Left renal cortex interstitium (tissue), 4 donors: ENCODE measurements around the gene RTP2. TPM values are rescaled to one million over a fixed set of nuclear protein-coding genes. Genes with fewer than 3 reads are reported as not detected.

ENCODE experiments used
- DNase-seq, 4 donors: peaks; one replicate each; pipeline ENCODE4 v3.0.0-alpha.2; 2013; ENCODE audit warnings: low read depth in 4 of 4, low spot score in 2 of 4, missing footprints in 1 of 4
- polyA plus RNA-seq, 4 donors: library from polyadenylated mRNA; unstranded; fragments of 120-200 nt; gene quantifications; one replicate each; pipeline ENCODE4 v1.2.1, GENCODE V29; 2013; ENCODE audit not compliant: insufficient read length in 4 of 4

Gene RTP2
- polyA plus RNA-seq, 4 donors = not detected

GRCh38 chr3:187739094-187739560 is 36.8 kb upstream of the RTP2 start:
- DNase-seq = no peak

GRCh38 chr3:187738331-187739093 is 36.2 kb upstream of the RTP2 start:
- peak in 3 of 4 donors; percentile 91 to 94 (median 94) for DNase-seq

DNA sequence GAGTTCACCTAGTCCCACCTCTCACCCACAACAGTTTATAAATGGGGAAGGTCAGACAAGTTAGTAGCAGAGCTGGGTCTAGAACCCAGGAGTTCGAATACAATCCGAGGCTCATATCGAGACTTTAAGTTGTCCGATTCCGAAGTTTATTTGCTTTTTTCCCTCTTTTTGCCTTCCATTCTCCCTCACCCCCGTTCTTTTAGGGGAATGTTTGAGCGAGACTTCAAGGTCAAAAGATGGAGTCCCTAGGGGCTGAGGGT is 35.6 kb upstream of the RTP2 start:
- DNase-seq = no peak

- DNase-seq = no peak
Observed at GRCh38 chr3:187737368-187738070, 35.2 kb upstream of the RTP2 start.

- no peak for DNase-seq
Observed at GRCh38 chr3:187737006-187737367, 34.6 kb upstream of the RTP2 start.

DNA sequence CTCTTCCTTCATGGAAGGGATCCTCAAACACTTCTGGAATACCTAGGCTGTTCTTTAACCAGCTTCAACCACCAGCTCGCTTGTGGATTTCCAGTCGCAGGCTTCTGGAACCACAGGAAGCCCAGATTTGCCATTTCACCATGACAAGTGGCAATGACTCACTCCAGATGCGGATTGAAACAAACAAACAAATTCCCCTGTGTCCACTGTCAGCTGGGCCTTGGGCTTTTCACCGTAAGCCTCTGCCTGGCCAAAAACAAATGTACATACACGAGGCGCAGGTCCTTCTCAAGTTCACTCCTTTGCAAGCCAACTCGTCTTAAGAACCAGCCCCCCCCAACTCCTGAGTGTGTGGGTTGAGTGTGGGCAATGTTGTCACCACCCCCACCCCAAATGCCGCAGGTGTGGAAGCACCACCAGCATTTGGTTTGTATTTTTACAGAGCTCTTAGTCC is 34.1 kb upstream of the RTP2 start:
- no peak for DNase-seq

GRCh38 chr3:187735837-187736236 is 33.5 kb upstream of the RTP2 start:
- no peak for DNase-seq

DNA sequence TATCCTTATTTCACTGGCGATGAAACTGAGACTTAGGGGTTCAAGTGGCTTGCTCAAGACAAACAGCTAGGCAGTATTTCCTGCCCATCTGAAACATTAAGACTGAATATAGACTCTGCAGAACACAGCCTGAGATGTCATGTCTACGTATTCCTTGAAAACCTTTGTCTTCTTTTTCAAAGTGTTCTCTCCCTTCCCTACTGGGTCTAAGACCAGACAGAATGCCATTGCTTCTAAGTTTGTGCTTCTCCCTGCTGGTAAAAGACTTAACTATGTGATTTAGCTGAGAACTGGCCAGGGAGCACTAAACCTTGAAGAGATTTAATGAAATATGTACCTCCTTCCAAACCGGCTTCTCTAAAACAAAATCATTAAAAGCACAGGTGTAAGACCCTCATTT is 33.0 kb upstream of the RTP2 start:
- no peak for DNase-seq

DNA sequence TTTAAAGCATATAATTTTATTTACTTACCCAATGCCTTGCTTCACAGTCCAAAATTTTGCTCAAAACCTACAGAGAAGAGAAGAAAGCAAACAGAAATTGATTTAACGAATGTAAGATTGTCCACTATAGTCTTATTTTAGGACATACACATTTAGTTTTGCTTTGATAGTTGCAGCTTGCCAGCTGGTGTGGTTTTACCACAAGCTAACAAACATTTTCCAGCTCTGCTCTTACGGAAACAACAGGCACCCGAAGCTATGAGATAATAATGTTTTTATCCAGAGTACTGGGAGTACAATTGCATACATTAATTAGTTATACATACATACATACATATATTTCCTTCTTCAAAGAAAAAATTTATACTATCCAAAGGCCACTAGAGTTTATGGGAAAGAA is 32.5 kb upstream of the RTP2 start:
- DNase-seq = no peak

DNA sequence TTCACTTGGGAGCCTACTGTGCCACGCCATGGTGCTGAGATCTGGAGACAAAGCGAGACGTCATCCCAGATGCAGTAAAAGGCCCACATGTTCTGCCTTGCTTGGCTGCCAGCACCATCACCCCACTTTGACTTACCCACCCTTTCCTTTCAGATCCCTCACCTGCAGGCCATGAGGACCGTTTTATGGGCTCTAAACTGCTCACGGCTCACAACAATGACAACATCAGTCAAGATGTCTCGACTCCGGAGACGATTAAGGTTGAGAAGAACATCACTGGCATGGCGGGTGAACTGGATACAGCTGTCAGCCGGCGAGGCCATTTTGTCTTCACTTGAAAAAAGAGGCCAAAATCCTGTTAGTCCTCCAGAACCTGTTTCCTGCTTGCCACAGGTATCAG is 31.0 kb upstream of the RTP2 start:
- no peak for DNase-seq

GRCh38 chr3:187729598-187729997 is 27.2 kb upstream of the RTP2 start:
- DNase-seq = no peak

DNA sequence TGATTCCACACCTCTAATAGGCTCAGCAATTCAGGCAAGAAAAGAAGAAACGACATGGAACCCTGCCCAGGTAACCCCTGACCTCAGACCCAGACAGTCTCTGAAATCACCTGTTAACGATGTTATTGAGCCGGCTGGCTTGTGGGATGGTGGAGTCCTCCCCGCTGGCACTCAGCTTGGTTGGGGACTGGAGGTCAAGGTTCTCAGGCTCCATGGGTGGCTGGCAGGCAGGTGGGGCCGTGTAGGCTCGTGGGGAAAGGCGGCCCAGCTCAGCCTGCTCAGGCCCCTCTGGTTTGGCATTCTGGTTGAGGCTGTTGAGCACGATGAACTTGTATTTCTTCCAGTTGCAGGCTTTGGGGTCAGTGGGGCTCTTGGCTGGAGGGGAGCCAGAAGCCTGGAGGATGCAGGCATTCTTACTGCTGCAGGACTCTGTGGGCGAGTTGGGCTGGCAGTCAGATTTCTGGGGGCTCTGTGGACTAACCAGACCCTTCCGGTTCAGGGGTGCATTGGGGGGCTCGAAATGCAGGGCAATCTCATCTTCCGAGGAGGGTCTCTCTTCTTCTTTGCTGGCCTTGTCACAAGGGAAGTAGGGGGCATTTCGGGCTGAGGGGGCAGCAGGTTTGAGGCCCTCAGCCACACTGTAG is 26.7 kb upstream of the RTP2 start:
- DNase-seq = no peak

DNA sequence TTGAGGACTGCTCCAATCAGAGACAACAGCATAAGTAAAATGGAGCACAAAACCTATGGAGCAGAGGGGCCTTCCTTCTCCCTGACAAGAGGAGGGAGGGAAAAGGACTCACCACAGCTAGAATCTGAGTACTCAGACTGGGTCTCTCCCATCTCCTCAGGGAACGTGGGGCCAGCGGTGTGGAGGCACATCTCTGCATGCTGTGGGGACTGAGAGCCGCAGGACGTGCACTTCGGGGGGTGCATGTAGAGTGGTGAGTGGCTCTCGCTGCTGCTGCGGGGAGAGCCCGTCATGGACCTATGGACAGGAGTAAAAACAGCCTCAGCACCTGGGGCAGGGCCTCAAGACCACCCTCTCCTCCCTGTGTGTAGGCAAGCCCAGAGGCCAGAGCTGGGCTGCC is 25.9 kb upstream of the RTP2 start:
- no peak for DNase-seq

DNA sequence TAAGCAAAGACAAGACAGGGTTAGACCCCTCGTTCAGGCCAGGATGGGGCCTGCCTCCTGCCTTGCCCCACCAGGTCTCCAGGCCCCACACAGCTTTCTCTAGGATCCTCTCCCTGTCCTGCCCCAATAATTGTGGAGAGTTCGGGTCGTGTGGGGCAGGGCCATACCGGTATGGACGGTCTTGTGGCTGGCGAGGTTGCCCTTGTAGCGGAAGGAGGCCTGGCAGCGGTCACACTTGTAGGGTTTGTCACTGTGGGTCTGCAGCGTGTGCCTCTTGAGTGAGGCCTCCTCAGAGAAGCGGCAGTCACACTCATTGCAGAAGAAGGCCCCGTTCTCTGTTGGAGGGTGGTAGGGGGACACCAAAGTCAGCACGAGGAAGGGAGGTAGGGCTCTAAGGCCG is 24.2 kb upstream of the RTP2 start:
- no peak for DNase-seq

GRCh38 chr3:187725653-187726370 is 23.5 kb upstream of the RTP2 start:
- no peak for DNase-seq

DNA sequence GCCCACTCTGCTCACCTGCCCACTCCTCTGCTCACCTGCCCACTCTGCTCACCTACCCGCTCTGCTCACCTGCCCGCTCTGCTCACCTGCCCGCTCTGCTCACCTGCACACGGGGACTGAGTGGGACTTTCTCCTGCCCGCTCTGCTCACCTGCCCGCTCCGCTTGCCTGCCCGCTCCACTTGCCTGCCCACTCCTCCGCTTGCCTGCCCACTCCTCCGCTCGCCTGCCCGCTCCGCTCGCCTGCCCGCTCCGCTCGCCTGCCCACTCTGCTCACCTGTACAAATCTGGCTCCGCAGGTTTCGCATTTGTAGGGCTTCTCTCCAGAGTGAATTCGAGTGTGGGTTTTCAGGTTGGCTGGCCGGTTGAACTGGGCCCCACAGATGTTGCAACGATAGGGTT is 22.9 kb upstream of the RTP2 start:
- no peak for DNase-seq

- DNase-seq = no peak
Observed at GRCh38 chr3:187722206-187722612, 19.9 kb upstream of the RTP2 start.

DNA sequence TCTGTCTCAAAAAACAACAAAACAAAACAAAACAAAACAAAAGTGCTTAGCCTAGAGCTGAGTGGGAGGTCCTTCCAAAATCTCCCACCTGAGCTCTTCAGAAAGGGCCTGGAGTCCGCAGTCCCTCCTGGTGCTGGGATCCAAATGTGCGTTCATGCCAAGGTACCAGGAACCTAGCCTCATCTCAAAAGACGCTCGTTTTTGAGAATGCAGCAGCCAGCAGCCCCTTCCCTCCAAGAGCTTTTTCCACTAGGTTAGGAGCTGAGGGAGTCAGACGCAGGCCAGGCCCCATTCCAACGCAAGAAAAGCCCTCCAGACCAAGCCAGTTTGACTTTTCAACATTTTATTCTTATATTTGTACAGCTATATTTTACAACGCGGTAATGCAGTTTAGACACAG is 18.7 kb upstream of the RTP2 start:
- DNase-seq = no peak

DNA sequence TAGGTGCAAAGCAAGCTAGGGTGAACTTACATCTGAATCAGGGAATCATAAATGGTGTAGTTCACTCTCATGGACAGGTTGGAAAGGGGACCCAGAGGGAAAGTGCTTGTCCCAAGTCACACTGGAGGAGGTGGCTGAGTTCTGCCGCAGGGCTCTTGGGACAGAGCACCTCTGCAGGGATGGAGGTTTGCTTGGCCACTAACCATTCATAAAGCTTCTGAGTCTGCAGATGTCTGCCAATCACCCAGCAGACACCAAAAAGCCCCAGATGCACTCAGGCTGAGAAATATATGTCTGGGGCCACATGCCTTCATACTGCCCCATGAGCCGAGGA is 17.9 kb upstream of the RTP2 start:
- no peak for DNase-seq

DNA sequence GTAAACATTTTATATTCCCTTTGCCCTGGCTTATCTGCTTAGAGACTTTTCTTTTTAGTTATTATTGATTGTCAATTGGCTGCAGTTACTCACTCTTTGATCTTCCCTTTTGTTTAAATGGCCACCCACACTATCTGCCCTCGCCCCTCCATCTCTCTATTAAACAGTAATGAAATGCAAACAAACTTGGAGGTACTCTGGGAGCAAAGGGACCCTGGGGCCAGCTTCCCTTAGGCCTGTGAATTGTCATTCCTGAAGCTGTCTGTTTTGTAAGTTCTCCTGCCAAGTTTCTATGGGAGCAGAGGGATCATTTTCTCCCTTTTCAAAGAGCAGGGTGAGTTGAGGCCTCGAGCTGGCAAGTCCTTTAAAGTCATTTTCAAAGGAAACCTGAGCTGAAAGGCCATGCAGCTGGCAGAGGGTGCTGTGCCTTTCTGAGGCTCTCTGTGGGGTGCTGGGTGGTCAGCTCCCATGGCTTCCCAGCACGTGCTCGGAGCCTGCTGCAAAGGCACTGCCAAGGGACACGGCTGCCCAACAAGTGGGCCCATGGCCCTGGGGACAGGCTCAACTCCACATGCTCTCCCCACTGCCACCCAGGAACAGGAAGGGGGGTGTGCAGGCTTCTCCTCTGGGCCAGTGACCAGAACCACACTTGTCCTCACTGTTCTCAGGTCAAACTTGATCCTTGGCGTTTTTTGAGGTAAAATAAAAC is 17.4 kb upstream of the RTP2 start:
- DNase-seq = no peak

GRCh38 chr3:187718802-187719201 is 16.4 kb upstream of the RTP2 start:
- no peak for DNase-seq
